GM06990 (cell line): ENCODE data around the gene CYCS.

ENCODE experiments used
- DNase-seq: peaks from one replicate; pipeline ENCODE4 v3.0.0-alpha.2; 2011; ENCODE audit not compliant: insufficient read length; ENCODE audit errors: extremely low read depth
- H3K27me3 ChIP-seq: replicated peaks from 2 replicates; pipeline ENCODE4 v1.6.0; 2011; ENCODE audit warnings: low read length; ENCODE audit not compliant: control insufficient read depth, insufficient read depth
- H3K36me3 ChIP-seq: 2 replicates; pipeline ENCODE4 v1.5.1; 2011; ENCODE audit warnings: low read length; ENCODE audit not compliant: control insufficient read depth, insufficient read depth
- H3K4me3 ChIP-seq: replicated peaks from 2 replicates; pipeline ENCODE4 v1.5.1; 2011; ENCODE audit warnings: low read depth, mild to moderate bottlenecking, control low read depth, low read length
- CTCF ChIP-seq: IDR thresholded peaks from 2 replicates; pipeline ENCODE4 v1.5.1; 2011; ENCODE audit warnings: low read length, control low read depth, mild to moderate bottlenecking, inconsistent platforms; ENCODE audit not compliant: insufficient read depth, poor library complexity, severe bottlenecking

CYCS gene

GRCh38 chr7:25149836-25150235 is 24.8 kb upstream of the CYCS start:
- no peak for TF ChIP-seq CTCF
- no peak overlapping the region for H3K4me3 ChIP-seq
- H3K27me3 ChIP-seq, result no peaks in the 10 kb centered on the region
- H3K36me3 ChIP-seq, result no peaks in the 10 kb centered on the region; the same call in 1 of the 2 replicates
- no peak for DNase-seq

- TF ChIP-seq CTCF, result no peak
- H3K27me3 ChIP-seq, result no peaks in the 10 kb centered on the region
- H3K36me3 ChIP-seq, result no peaks in the 10 kb centered on the region; the same call in 1 of the 2 replicates
- no peak for DNase-seq
- no peak overlapping the region for H3K4me3 ChIP-seq
Measured at GRCh38 chr7:25148772-25149575, 23.9 kb upstream of the CYCS start.

GRCh38 chr7:25143763-25144162 is 18.7 kb upstream of the CYCS start:
- no peaks in the 10 kb centered on the region for H3K27me3 ChIP-seq
- TF ChIP-seq CTCF, result no peak
- DNase-seq, result no peak
- no peak overlapping the region for H3K4me3 ChIP-seq
- H3K36me3 ChIP-seq, result no peaks in the 10 kb centered on the region; the same call in 1 of the 2 replicates

GRCh38 chr7:25139536-25139935 is 14.5 kb upstream of the CYCS start:
- Histone ChIP-seq H3K36me3 (no peaks in the 10 kb centered on the region), H3K27me3 (no peaks in the 10 kb centered on the region), H3K4me3 (no peak overlapping the region)
- TF ChIP-seq CTCF, result no peak
- no peak for DNase-seq

GRCh38 chr7:25134358-25135010 is 9.4 kb upstream of the CYCS start:
- H3K27me3 ChIP-seq, result no peaks in the 10 kb centered on the region
- H3K4me3 ChIP-seq, result no peak overlapping the region
- DNase-seq, result no peak
- no peak for TF ChIP-seq CTCF
- no peaks in the 10 kb centered on the region for H3K36me3 ChIP-seq
